HG02623 (cell line): Measurements from ENCODE around the gene NEURL2.
"Not testable (repeated sequence)": the region's sequence is repeated elsewhere in the genome, so short reads cannot be mapped to it uniquely, and the experiment has no call there.

Experiments used
- ATAC-seq: cut with Tn5 transposase; IDR thresholded peaks from one replicate; pipeline ENCODE4 v1.9.1; 2021; ENCODE audit warnings: moderate library complexity; ENCODE audit not compliant: unreplicated experiment

The NEURL2 gene

DNA sequence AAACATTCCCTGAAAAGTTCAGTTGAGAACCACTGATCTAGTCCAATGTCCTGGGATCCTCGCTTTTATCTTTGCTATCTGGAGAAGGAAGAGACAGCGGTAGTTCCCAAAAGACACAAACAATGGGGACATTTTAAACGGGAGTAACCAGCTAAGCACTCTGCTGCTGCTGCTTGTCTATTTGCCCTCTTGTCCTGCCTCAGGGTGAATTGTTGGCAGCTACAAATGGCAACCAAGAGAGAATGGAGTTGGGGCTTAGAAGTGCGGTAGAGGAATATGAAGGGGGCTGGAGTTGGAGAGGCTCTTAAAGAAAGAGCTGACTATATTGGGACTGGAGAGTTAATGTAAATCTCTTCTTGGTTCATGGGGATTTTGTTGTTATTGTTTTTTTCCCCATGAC lies 16.4 kb downstream of the NEURL2 start:
- ATAC-seq, result no peak

DNA sequence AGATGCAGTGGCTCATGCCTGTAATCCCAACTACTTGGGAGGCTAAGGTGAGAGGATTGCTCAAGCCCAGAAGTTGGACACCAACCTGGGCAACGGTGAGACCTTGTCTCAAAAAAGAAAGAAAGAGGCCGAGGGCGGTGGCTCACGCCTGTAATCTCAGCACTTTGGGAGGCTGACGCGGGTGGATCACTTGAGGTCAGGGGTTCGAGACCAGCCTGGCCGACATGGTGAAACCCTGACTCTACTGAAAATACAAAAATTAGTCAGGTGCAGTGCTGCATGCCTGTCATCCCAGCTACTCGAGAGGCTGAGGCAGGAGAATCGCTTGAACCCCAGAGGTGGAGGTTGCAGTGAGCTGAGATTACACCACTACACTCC lies 16.9 kb downstream of the NEURL2 start:
- not testable (repeated sequence) for ATAC-seq

GRCh38 chr20:45873409-45874103 lies 17.5 kb downstream of the NEURL2 start:
- no peak for ATAC-seq

- ATAC-seq, result no peak
These were observed 18.4 kb downstream of the NEURL2 start for GRCh38 chr20:45872626-45873025.

DNA sequence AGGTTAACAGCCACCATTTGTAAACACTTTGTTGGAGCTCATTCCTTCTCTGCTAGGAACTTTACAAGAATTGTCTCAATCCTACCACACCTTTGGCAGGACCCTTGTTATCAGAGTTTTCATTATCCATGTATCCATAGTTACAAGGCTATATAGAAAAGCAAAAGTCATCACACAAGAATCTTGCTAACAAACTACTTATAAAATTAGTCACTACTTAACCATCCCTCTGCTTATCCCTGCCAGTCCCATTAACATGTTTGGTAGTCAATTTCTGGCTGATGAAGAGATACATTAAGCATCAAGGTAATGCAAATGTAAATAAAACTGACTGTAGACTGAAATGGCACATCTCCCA lies 23.2 kb downstream of the NEURL2 start:
- ATAC-seq, result no peak

- ATAC-seq, result no peak
These were observed 23.7 kb downstream of the NEURL2 start for GRCh38 chr20:45867136-45867818.

GRCh38 chr20:45866454-45866853 lies 24.6 kb downstream of the NEURL2 start:
- ATAC-seq, result no peak

- ATAC-seq, result no peak
These were observed 27.2 kb downstream of the NEURL2 start for GRCh38 chr20:45863543-45864470.

GRCh38 chr20:45861221-45862075 lies 29.6 kb downstream of the NEURL2 start:
- ATAC-seq, result no peak

- ATAC-seq, result no peak
These were observed 30.3 kb downstream of the NEURL2 start for GRCh38 chr20:45860560-45861220.

DNA sequence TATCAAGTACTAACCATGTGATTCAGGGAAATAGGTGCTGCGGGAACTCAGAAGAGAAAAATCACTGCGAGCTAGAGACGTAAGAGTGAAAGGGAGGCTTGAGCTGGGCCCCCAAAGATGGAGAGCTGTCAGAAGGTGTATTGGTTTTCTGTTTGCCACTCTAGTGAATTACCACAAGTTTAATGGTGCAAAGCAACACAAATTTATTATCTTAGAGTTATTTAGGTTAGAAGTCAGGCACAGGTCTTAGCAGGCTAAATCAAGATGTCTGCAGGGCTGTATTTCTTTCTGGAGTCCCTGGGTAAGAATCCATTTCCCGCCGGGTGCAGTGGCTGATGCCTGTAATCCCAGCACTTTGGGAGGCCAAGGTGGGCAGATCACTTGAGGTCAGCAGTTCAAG lies 31.1 kb downstream of the NEURL2 start:
- ATAC-seq, result no peak

GRCh38 chr20:45857882-45858216 lies 33.2 kb downstream of the NEURL2 start:
- peak; percentile 10 for ATAC-seq

GRCh38 chr20:45857114-45857881 lies 33.7 kb downstream of the NEURL2 start, which contains the start of the genes ACOT8 and ZSWIM3:
Gene ACOT8, minus strand, starts transcription at chr20:45857392. Its CDS starts 77 bp downstream, at chr20:45857315.
Gene ZSWIM3, plus strand, starts transcription at chr20:45857614. Its CDS starts 212 bp downstream, at chr20:45857826.
- peak; percentile 97 for ATAC-seq

GRCh38 chr20:45853484-45853883 lies 37.5 kb downstream of the NEURL2 start:
- ATAC-seq, result no peak

- ATAC-seq, result no peak
These were observed 38.7 kb downstream of the NEURL2 start for GRCh38 chr20:45852326-45852725.

GRCh38 chr20:45851501-45851900 lies 39.5 kb downstream of the NEURL2 start:
- ATAC-seq, result no peak

DNA sequence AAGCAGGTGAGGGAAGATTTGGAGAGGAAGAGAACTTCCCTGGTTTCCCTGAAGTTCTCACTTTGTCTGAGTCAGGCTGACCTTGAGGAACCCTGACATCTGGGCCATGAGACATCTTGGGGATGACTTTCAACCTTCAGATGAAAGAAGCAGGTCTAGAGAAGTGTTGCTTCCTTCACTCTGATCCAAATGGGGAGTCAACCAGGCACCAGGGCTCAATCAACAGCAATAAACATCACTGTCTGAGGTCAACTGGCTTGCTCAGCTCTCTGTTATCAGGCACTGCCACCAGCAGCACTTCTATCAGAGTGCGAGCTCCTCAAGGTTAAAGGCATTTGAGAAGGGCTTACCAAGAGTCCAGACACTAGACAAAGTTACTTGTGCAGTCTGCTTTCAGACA lies 40.1 kb downstream of the NEURL2 start:
- no peak for ATAC-seq

DNA sequence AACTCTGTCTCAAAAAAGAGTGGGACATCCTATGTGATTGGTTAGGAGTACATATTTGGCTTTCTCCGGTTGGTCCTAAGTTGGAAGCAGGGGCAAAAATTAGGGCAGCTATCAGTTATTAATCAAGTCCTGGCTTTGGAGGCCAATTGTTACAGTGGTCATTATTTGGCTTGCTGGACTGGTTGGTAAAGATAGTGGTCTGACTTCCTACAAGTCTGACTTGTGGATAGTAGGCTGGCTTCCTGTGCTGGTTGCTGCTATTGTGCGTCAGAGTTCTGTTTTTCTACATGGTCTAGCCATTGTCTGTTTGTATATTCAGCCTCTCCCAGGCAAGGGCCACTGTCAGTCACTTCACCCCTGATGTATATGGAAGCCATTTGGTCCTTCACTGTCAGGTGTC lies 40.8 kb downstream of the NEURL2 start:
- ATAC-seq, result no peak

DNA sequence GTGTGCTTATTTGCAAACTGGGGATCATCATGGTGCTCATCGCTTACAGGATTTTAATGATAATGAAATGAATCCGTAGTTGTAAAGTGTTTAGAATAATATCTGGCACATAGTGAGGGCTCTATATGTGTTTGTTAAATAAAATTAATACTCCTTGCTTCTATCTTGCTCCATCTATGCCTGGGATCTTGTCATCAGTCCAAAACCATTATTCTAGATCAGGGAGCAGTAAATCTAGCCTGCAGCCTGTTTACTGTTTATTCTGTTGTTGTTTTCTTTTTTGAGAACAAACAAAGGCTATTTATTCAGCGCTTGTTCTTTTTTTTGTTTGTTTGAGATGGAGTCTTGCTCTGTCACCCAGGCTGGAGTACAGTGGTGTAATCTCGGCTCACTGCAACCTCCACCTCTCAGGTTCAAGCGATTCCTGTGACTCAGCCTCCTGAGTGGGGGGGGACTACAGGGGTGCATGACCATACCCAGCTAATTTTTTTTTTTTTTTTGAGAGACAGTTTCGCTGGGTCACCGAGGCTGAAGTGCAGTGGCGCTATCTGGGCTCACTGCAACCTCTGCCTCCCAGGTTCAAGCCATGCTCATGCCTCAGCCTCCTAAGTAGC lies 41.9 kb downstream of the NEURL2 start:
- ATAC-seq, result no peak
